ENCODE measurements around the gene SLC25A21. TPM values are rescaled to one million over a fixed set of nuclear protein-coding genes. Genes with fewer than 3 reads are reported as not detected.
"Not testable (repeated sequence)": the region's sequence is repeated elsewhere in the genome, so short reads cannot be mapped to it uniquely, and the experiment has no call there.

Gene SLC25A21
- total RNA-seq, 1 donor from 2014 or later, result 2.3 TPM

DNA sequence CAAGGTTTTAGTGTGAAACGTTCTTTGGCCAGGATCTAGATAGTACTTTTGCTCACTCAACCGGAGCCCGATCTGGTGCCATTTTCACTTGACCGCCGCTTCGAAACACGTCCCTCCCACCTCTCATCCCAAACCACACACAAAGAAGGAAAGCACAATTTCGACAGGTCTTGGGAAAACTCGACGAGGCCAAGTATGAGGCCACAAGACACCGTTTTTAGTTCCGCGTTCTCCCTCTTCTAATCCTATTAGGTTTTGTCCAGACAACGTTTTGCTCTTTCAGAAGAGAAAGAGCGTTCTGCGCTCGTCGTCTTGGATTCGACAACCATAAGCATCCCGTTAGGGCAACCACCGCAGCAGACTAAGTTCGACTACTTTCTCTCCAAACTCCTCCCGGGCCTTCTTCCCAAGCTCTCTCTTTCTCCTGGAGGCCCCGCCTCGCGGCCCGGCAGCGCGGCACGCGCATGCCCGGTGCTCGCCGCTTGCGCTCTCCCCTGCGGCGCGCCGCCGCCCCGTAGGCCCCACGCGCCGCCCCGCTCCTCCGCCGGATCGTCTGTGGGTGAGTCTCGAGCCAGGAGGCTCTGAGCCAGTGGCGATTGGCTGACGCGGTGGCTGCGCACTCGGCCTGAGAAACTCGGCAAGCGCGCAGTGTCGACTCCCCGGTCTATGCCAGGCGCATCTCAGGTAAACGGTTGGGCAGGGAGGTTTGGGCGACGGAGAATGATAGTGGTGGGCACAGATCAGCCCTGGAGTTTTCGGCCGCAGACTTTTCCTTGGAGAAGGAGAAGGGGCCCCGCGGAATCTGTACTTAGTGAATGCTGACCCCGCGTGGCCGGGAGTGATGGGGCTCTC, 25.2 kb upstream of the SLC25A21 start, which contains the start of gene MIPOL1:
Gene MIPOL1 (plus strand): TSS at position 517 of the 852 bp plus-strand sequence. CDS start 49,952 bp downstream, outside the sequence.
- peaks cover 5% of the 10 kb centered on the region for H3K27me3 Mint-ChIP-seq (ENCODE audit: low read depth)
- TF ChIP-seq, protein P1, sequence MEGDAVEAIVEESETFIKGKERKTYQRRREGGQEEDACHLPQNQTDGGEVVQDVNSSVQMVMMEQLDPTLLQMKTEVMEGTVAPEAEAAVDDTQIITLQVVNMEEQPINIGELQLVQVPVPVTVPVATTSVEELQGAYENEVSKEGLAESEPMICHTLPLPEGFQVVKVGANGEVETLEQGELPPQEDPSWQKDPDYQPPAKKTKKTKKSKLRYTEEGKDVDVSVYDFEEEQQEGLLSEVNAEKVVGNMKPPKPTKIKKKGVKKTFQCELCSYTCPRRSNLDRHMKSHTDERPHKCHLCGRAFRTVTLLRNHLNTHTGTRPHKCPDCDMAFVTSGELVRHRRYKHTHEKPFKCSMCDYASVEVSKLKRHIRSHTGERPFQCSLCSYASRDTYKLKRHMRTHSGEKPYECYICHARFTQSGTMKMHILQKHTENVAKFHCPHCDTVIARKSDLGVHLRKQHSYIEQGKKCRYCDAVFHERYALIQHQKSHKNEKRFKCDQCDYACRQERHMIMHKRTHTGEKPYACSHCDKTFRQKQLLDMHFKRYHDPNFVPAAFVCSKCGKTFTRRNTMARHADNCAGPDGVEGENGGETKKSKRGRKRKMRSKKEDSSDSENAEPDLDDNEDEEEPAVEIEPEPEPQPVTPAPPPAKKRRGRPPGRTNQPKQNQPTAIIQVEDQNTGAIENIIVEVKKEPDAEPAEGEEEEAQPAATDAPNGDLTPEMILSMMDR (IDR thresholded peaks at IDR 0.05; ENCODE audit: unreplicated experiment), result no peak
- H3K36me3 Mint-ChIP-seq, result no peaks in the 10 kb centered on the region
- H3K4me1 Mint-ChIP-seq, result peaks cover 15% of the 10 kb centered on the region
- H3K4me3 Mint-ChIP-seq, result peak within 1 kb of the TSS; percentile 94
- DNase-seq (ENCODE audit: low spot score in 2 of 2, unreplicated experiment in 2 of 2), result peak; percentile 69 to 85
- no peaks in the 10 kb centered on the region for H3K9me3 Mint-ChIP-seq
- peak within 1 kb of the TSS; percentile 99 for H3K27ac Mint-ChIP-seq

DNA sequence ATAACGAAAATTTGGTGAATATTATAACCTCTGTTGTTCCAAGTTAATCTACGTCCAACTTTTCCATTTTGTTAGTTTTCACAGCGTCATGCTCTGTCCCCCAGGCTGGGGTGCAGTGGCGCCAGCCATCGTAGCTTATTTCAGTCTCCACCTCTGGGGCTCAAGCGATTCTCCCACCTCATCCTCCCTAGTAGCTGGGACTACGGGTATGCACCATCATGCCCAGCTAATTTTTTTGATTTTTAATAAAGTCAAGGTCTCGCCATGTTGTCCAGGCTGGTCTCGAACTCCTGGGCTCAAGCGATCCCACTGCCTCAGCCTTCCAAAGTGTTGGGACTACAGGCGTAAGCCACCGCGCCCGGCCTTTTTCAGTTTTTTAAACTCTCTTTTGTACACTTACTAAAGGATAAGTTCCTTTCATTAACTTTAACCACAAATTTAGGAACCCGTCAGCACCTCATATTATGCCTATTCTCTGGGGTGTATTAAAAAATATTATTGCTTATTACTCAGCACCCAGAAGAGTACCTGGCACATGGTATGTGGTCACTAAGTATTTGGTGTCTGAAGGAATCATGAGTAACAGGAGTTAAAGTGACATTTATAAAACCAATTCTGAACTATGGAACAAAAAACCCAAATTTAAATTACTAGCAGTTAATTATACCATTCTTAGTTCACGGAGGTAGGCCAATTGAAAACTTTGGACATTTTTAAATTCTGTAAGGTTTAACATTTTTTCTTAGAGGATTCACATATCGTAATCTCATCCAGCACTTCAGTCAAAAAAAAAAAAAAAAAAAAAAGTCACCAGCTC, 24.4 kb upstream of the SLC25A21 start:
- Mint-ChIP-seq H3K4me3 (peak overlapping the region; percentile 94), H3K36me3 (no peaks in the 10 kb centered on the region), H3K27me3 (ENCODE audit: low read depth) (peaks cover 10% of the 10 kb centered on the region), H3K27ac (peak overlapping the region; percentile 99), H3K4me1 (peaks cover 15% of the 10 kb centered on the region), H3K9me3 (no peaks in the 10 kb centered on the region)
- DNase-seq (ENCODE audit: low spot score in 2 of 2, unreplicated experiment in 2 of 2), result no peak
- TF ChIP-seq, protein P1 (IDR thresholded peaks at IDR 0.05; ENCODE audit: unreplicated experiment), result no peak

DNA sequence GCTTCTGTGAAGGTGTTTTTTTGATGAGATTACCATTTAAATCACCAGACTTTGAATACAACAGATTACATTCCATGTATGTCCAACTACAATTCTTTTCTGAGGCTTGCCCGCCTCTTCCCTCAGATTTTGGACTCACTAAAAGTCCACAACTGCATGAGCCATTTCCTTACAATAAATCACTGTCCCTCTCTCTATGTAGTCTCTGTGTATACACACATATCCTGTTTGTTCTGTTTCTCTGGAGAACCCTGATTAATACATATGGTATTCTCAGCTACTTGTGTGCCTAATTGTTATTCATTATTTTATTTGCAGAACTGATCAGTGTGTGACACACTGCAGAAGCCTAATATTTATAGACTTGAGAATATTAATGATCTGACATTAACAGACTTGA, 22.9 kb upstream of the SLC25A21 start:
- TF ChIP-seq, protein P1 (IDR thresholded peaks at IDR 0.05; ENCODE audit: unreplicated experiment), result no peak
- no peak overlapping the region for H3K27ac Mint-ChIP-seq
- no peak overlapping the region for H3K4me3 Mint-ChIP-seq
- H3K27me3 Mint-ChIP-seq (ENCODE audit: low read depth), result peaks cover 24% of the 10 kb centered on the region
- H3K36me3 Mint-ChIP-seq, result no peaks in the 10 kb centered on the region
- no peak for DNase-seq (ENCODE audit: low spot score in 2 of 2, unreplicated experiment in 2 of 2)
- H3K9me3 Mint-ChIP-seq, result peaks cover under 1% of the 10 kb centered on the region
- H3K4me1 Mint-ChIP-seq, result peaks cover 15% of the 10 kb centered on the region

DNA sequence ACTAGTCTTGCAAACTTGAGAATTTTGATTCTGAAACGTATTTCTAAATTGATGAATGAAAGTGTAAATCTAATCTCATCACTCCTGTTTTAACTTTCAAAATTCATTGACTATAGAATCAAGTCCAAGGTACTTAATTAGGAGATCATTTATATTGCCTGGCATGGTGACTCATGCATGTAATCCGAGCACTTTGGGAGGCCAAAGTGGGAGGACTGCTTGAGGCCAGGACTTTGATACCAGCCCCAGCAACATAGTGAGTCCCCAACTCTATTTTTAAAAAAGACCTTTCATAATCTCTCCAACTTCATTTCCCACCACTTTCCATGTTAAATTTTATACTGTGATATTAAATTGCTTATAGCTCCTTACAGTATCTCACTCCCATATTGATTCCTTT, 22.3 kb upstream of the SLC25A21 start:
- Mint-ChIP-seq H3K36me3 (no peaks in the 10 kb centered on the region), H3K9me3 (peaks cover 7% of the 10 kb centered on the region), H3K4me3 (no peak overlapping the region), H3K4me1 (peaks cover 15% of the 10 kb centered on the region), H3K27me3 (ENCODE audit: low read depth) (peaks cover 30% of the 10 kb centered on the region), H3K27ac (no peak overlapping the region)
- TF ChIP-seq, protein P1 (IDR thresholded peaks at IDR 0.05; ENCODE audit: unreplicated experiment), result no peak
- DNase-seq (ENCODE audit: low spot score in 2 of 2, unreplicated experiment in 2 of 2), result no peak

DNA sequence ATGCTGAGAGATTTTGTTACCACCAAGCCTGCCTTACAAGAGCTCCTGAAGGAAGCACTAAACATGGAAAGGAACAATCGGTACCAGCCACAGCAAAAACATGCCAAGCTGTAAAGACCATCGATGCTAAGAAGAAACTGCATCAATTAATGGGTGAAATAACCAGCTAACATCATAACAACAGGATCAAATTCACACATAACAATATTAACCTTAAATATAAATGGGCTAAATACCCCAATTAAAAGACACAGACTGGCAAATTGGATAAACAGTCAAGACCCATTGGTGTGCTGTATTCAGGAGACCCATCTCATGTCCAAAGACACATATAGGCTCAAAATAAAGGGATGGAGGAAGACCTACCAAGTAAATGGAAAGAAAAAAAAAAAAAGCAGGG, 17.3 kb upstream of the SLC25A21 start:
- not testable (repeated sequence) for H3K4me3 Mint-ChIP-seq; H3K36me3 Mint-ChIP-seq; DNase-seq (ENCODE audit: low spot score in 2 of 2, unreplicated experiment in 2 of 2); H3K4me1 Mint-ChIP-seq; H3K27ac Mint-ChIP-seq
- H3K9me3 Mint-ChIP-seq, result peaks cover 13% of the 10 kb centered on the region
- peaks cover 39% of the 10 kb centered on the region for H3K27me3 Mint-ChIP-seq (ENCODE audit: low read depth)

DNA sequence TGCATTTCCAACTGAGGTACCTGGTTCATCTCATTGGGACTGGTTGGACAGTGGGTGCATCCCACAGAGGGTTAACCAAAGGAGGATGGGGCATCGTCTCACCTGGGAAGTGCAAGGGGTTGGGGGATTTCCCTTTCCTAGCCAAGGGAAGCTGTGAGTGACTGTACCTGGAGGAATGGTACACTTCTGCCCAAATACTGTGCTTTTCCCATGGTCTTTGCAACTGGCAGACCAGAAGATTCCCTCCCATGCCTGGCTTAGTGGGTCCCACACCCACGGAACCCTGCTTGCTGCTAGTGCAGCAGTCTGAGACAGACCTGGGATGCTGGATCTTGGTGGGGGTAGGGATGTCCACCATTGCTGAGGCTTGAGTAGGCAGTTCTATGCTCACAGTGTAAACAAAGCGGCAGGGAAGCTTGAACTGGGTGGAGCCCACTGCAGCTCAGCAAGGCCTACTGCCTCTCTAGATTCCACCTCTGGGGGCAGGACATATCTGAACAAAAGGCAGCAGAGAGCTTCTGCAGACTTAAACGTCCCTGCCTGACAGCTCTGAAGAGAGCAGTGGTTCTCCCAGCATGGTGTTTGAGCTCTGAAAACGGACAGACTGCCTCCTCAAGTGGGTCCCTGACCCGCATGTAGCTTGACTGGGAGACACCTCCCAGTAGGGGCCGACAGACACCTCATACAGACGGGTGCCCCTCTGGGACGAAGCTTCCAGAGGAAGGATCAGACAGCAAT, 15.6 kb upstream of the SLC25A21 start:
- not testable (repeated sequence) for H3K36me3 Mint-ChIP-seq; H3K27ac Mint-ChIP-seq; DNase-seq (ENCODE audit: low spot score in 2 of 2, unreplicated experiment in 2 of 2); H3K4me3 Mint-ChIP-seq; H3K4me1 Mint-ChIP-seq
- H3K27me3 Mint-ChIP-seq (ENCODE audit: low read depth), result peaks cover 38% of the 10 kb centered on the region
- H3K9me3 Mint-ChIP-seq, result peaks cover 13% of the 10 kb centered on the region
